WTC11 (cell line): ENCODE results near the gene RAMACL. TPM values are rescaled to one million over a fixed set of nuclear protein-coding genes. Genes with fewer than 3 reads are reported as not detected.

Source experiments
- ATAC-seq: fragments of 200-7000 bp; cut with Tn5 transposase; 2 replicates; pipeline ENCODE4 v1.10.0; 2021; ENCODE audit warnings: mild to moderate bottlenecking, moderate library complexity
- CTCF ChIA-PET: fragments of 300-600 bp; sonication (Branson Sonifier 250); formaldehyde crosslinking; loops from one replicate; lab custom pipeline; 2021; ENCODE audit warnings: antibody characterized with exemption; lab: Charles Lee
- POLR2A ChIA-PET: fragments of 350-600 bp; sonication (Branson Sonifier 250); formaldehyde crosslinking; loops from one replicate; lab custom pipeline; 2021; ENCODE audit warnings: antibody characterized with exemption; lab: Charles Lee
- DNase-seq: peaks from one replicate; pipeline ENCODE4 v3.0.0; 2021; ENCODE audit warnings: low spot score
- H3K27ac Mint-ChIP-seq: 2 replicates; pipeline ENCODE4 v1.8.0; 2021; ENCODE audit warnings: mixed read lengths
- H3K27me3 Mint-ChIP-seq: 2 replicates; pipeline ENCODE4 v1.8.0; 2021; ENCODE audit warnings: low read depth, mild to moderate bottlenecking, moderate library complexity, mixed read lengths
- H3K36me3 Mint-ChIP-seq: 2 replicates; pipeline ENCODE4 v1.8.0; 2021; ENCODE audit warnings: mixed read lengths
- H3K4me1 Mint-ChIP-seq: 2 replicates; pipeline ENCODE4 v1.8.0; 2022; ENCODE audit warnings: mixed read lengths
- H3K4me3 Mint-ChIP-seq: 2 replicates; pipeline ENCODE4 v1.8.0; 2021; ENCODE audit warnings: mild to moderate bottlenecking, moderate library complexity, mixed read lengths
- H3K9me3 Mint-ChIP-seq: 2 replicates; pipeline ENCODE4 v1.8.0; 2021; ENCODE audit warnings: mixed read lengths
- ATF1 ChIP-seq: sonication (generic); formaldehyde crosslinking; IDR thresholded peaks from 2 replicates; pipeline ENCODE4 v1.8.1; 2023; ENCODE audit warnings: mild to moderate bottlenecking, moderate library complexity, missing genetic modification reagents
- GABPB1 ChIP-seq: sonication (generic); formaldehyde crosslinking; IDR thresholded peaks from 2 replicates; pipeline ENCODE4 v1.8.1; 2023; ENCODE audit warnings: mild to moderate bottlenecking, missing genetic modification reagents
- NR2C2 ChIP-seq: sonication (generic); formaldehyde crosslinking; IDR thresholded peaks from 2 replicates; pipeline ENCODE4 v1.8.0; 2022; ENCODE audit warnings: mild to moderate bottlenecking, missing genetic modification reagents
- SMAD3 ChIP-seq: sonication (generic); formaldehyde crosslinking; IDR thresholded peaks from 2 replicates; pipeline ENCODE4 v1.8.0; 2022; ENCODE audit warnings: missing genetic modification reagents, mild to moderate bottlenecking, borderline replicate concordance
- SP1 ChIP-seq: sonication (generic); formaldehyde crosslinking; conservative IDR thresholded peaks from 2 replicates; pipeline ENCODE4 v1.8.1; 2022; ENCODE audit warnings: missing genetic modification reagents
- ZNF263 ChIP-seq: sonication (generic); formaldehyde crosslinking; IDR thresholded peaks from 2 replicates; pipeline ENCODE4 v1.8.1; 2022; ENCODE audit warnings: low read depth, mild to moderate bottlenecking, moderate library complexity, missing genetic modification reagents
- total RNA-seq: library from RNA; stranded (reverse); gene quantifications from 3 replicates; pipeline ENCODE4 v1.2.3, GENCODE V29; 2021
- TF ChIP-seq, protein P1 (sequence below): fragments of 250-450 bp; sonication (Bioruptor Pico); IDR thresholded peaks from 2 replicates; pipeline ENCODE4 v1.9.0; 2021; ENCODE audit warnings: mild to moderate bottlenecking, borderline replicate concordance
- TF ChIP-seq, protein P2 (sequence below): fragments of 250-450 bp; sonication (Bioruptor Pico); IDR thresholded peaks from 2 replicates; pipeline ENCODE4 v2.1.2; 2022; ENCODE audit warnings: mild to moderate bottlenecking, moderate library complexity
- TF ChIP-seq, protein P3 (sequence below): sonication (generic); formaldehyde crosslinking; IDR thresholded peaks from 2 replicates; pipeline ENCODE4 v1.8.1; 2023; ENCODE audit warnings: mild to moderate bottlenecking, missing genetic modification reagents
- TF ChIP-seq, protein P4 (sequence below): fragments of 250-450 bp; sonication (Bioruptor Pico); IDR thresholded peaks from 2 replicates; pipeline ENCODE4 v1.9.0; 2021; ENCODE audit warnings: mild to moderate bottlenecking
- TF ChIP-seq, protein P5 (sequence below): fragments of 250-450 bp; sonication (Bioruptor Pico); IDR thresholded peaks from 2 replicates; pipeline ENCODE4 v1.9.0; 2021; ENCODE audit warnings: mild to moderate bottlenecking
- TF ChIP-seq, protein P6 (sequence below): sonication (generic); formaldehyde crosslinking; IDR thresholded peaks from 2 replicates; pipeline ENCODE4 v1.8.1; 2022; ENCODE audit warnings: low read depth, missing genetic modification reagents, borderline replicate concordance
- TF ChIP-seq, protein P7 (sequence below): sonication (generic); formaldehyde crosslinking; IDR thresholded peaks from 2 replicates; pipeline ENCODE4 v1.8.0; 2022; ENCODE audit warnings: mild to moderate bottlenecking, missing genetic modification reagents
- TF ChIP-seq, protein P8 (sequence below): sonication (generic); formaldehyde crosslinking; IDR thresholded peaks from 2 replicates; pipeline ENCODE4 v1.8.1; 2022; ENCODE audit warnings: missing genetic modification reagents, borderline replicate concordance
- TF ChIP-seq, protein P9 (sequence below): sonication (generic); formaldehyde crosslinking; IDR thresholded peaks from 2 replicates; pipeline ENCODE4 v1.8.0; 2022; ENCODE audit warnings: missing genetic modification reagents
- TF ChIP-seq, protein P10 (sequence below): sonication (generic); formaldehyde crosslinking; conservative IDR thresholded peaks from 2 replicates; pipeline ENCODE4 v1.8.1; 2023; ENCODE audit warnings: mild to moderate bottlenecking, low read depth, missing genetic modification reagents, moderate library complexity

Gene RAMACL
- total RNA-seq, 1 experiment from 2014 or later = 0.79 TPM

DNA sequence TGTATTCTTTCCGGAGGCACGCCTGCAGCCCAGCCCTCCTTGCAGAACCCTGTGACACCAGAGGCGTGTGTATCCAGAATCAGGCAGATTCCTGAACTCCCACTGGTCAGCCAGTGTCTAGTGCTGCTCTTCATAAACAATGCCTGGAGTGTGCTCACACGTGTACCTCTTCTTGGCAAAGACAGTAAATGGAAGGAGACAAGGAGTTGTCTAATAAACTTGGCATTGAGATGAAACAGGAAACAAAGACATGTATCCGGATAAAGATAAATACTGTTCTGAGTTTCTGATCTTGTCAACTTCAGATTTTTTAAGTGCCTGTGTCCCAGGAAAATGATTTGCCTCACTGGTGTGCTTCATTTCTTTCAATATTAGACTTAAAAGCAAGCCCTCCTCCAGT is 38.9 kb upstream of the RAMACL start:
- peaks cover 40% of the 10 kb centered on the region for H3K27me3 Mint-ChIP-seq
- H3K9me3 Mint-ChIP-seq = no peaks in the 10 kb centered on the region
- peaks cover 63% of the 10 kb centered on the region for H3K4me1 Mint-ChIP-seq
- H3K4me3 Mint-ChIP-seq = peak overlapping the region; percentile 77
- H3K27ac Mint-ChIP-seq = no peak overlapping the region
- ChIA-PET POLR2A (no interaction called here), CTCF (no interaction called here)
- no peak for ATAC-seq
- DNase-seq = no peak
- H3K36me3 Mint-ChIP-seq = no peaks in the 10 kb centered on the region
- TF ChIP-seq, protein P1, sequence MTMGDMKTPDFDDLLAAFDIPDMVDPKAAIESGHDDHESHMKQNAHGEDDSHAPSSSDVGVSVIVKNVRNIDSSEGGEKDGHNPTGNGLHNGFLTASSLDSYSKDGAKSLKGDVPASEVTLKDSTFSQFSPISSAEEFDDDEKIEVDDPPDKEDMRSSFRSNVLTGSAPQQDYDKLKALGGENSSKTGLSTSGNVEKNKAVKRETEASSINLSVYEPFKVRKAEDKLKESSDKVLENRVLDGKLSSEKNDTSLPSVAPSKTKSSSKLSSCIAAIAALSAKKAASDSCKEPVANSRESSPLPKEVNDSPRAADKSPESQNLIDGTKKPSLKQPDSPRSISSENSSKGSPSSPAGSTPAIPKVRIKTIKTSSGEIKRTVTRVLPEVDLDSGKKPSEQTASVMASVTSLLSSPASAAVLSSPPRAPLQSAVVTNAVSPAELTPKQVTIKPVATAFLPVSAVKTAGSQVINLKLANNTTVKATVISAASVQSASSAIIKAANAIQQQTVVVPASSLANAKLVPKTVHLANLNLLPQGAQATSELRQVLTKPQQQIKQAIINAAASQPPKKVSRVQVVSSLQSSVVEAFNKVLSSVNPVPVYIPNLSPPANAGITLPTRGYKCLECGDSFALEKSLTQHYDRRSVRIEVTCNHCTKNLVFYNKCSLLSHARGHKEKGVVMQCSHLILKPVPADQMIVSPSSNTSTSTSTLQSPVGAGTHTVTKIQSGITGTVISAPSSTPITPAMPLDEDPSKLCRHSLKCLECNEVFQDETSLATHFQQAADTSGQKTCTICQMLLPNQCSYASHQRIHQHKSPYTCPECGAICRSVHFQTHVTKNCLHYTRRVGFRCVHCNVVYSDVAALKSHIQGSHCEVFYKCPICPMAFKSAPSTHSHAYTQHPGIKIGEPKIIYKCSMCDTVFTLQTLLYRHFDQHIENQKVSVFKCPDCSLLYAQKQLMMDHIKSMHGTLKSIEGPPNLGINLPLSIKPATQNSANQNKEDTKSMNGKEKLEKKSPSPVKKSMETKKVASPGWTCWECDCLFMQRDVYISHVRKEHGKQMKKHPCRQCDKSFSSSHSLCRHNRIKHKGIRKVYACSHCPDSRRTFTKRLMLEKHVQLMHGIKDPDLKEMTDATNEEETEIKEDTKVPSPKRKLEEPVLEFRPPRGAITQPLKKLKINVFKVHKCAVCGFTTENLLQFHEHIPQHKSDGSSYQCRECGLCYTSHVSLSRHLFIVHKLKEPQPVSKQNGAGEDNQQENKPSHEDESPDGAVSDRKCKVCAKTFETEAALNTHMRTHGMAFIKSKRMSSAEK (CRISPR knock-in tag) = no peak
- TF ChIP-seq, protein P2, sequence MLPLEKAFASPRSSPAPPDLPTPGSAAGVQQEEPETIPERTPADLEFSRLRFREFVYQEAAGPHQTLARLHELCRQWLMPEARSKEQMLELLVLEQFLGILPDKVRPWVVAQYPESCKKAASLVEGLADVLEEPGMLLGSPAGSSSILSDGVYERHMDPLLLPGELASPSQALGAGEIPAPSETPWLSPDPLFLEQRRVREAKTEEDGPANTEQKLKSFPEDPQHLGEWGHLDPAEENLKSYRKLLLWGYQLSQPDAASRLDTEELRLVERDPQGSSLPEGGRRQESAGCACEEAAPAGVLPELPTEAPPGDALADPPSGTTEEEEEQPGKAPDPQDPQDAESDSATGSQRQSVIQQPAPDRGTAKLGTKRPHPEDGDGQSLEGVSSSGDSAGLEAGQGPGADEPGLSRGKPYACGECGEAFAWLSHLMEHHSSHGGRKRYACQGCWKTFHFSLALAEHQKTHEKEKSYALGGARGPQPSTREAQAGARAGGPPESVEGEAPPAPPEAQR (CRISPR knock-in tag) = no peak
- TF ChIP-seq, protein P3, sequence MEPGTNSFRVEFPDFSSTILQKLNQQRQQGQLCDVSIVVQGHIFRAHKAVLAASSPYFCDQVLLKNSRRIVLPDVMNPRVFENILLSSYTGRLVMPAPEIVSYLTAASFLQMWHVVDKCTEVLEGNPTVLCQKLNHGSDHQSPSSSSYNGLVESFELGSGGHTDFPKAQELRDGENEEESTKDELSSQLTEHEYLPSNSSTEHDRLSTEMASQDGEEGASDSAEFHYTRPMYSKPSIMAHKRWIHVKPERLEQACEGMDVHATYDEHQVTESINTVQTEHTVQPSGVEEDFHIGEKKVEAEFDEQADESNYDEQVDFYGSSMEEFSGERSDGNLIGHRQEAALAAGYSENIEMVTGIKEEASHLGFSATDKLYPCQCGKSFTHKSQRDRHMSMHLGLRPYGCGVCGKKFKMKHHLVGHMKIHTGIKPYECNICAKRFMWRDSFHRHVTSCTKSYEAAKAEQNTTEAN (CRISPR knock-in tag) = no peak
- TF ChIP-seq NR2C2 (CRISPR knock-in tag) (no peak), SP1 (CRISPR knock-in tag) (no peak), ZNF263 (CRISPR knock-in tag) (no peak), ATF1 (CRISPR knock-in tag) (no peak), SMAD3 (CRISPR knock-in tag) (no peak), GABPB1 (CRISPR knock-in tag) (no peak)
- TF ChIP-seq, protein P4, sequence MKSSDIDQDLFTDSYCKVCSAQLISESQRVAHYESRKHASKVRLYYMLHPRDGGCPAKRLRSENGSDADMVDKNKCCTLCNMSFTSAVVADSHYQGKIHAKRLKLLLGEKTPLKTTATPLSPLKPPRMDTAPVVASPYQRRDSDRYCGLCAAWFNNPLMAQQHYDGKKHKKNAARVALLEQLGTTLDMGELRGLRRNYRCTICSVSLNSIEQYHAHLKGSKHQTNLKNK = no peak
- TF ChIP-seq, protein P5, sequence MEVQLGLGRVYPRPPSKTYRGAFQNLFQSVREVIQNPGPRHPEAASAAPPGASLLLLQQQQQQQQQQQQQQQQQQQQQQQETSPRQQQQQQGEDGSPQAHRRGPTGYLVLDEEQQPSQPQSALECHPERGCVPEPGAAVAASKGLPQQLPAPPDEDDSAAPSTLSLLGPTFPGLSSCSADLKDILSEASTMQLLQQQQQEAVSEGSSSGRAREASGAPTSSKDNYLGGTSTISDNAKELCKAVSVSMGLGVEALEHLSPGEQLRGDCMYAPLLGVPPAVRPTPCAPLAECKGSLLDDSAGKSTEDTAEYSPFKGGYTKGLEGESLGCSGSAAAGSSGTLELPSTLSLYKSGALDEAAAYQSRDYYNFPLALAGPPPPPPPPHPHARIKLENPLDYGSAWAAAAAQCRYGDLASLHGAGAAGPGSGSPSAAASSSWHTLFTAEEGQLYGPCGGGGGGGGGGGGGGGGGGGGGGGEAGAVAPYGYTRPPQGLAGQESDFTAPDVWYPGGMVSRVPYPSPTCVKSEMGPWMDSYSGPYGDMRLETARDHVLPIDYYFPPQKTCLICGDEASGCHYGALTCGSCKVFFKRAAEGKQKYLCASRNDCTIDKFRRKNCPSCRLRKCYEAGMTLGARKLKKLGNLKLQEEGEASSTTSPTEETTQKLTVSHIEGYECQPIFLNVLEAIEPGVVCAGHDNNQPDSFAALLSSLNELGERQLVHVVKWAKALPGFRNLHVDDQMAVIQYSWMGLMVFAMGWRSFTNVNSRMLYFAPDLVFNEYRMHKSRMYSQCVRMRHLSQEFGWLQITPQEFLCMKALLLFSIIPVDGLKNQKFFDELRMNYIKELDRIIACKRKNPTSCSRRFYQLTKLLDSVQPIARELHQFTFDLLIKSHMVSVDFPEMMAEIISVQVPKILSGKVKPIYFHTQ (CRISPR knock-in tag) = no peak
- TF ChIP-seq, protein P6, sequence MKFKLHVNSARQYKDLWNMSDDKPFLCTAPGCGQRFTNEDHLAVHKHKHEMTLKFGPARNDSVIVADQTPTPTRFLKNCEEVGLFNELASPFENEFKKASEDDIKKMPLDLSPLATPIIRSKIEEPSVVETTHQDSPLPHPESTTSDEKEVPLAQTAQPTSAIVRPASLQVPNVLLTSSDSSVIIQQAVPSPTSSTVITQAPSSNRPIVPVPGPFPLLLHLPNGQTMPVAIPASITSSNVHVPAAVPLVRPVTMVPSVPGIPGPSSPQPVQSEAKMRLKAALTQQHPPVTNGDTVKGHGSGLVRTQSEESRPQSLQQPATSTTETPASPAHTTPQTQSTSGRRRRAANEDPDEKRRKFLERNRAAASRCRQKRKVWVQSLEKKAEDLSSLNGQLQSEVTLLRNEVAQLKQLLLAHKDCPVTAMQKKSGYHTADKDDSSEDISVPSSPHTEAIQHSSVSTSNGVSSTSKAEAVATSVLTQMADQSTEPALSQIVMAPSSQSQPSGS = no peak
- TF ChIP-seq, protein P7, sequence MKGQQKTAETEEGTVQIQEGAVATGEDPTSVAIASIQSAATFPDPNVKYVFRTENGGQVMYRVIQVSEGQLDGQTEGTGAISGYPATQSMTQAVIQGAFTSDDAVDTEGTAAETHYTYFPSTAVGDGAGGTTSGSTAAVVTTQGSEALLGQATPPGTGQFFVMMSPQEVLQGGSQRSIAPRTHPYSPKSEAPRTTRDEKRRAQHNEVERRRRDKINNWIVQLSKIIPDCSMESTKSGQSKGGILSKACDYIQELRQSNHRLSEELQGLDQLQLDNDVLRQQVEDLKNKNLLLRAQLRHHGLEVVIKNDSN = no peak
- TF ChIP-seq, protein P8, sequence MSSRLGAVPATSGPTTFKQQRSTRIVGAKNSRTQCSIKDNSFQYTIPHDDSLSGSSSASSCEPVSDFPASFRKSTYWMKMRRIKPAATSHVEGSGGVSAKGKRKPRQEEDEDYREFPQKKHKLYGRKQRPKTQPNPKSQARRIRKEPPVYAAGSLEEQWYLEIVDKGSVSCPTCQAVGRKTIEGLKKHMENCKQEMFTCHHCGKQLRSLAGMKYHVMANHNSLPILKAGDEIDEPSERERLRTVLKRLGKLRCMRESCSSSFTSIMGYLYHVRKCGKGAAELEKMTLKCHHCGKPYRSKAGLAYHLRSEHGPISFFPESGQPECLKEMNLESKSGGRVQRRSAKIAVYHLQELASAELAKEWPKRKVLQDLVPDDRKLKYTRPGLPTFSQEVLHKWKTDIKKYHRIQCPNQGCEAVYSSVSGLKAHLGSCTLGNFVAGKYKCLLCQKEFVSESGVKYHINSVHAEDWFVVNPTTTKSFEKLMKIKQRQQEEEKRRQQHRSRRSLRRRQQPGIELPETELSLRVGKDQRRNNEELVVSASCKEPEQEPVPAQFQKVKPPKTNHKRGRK = no peak
- TF ChIP-seq, protein P9, sequence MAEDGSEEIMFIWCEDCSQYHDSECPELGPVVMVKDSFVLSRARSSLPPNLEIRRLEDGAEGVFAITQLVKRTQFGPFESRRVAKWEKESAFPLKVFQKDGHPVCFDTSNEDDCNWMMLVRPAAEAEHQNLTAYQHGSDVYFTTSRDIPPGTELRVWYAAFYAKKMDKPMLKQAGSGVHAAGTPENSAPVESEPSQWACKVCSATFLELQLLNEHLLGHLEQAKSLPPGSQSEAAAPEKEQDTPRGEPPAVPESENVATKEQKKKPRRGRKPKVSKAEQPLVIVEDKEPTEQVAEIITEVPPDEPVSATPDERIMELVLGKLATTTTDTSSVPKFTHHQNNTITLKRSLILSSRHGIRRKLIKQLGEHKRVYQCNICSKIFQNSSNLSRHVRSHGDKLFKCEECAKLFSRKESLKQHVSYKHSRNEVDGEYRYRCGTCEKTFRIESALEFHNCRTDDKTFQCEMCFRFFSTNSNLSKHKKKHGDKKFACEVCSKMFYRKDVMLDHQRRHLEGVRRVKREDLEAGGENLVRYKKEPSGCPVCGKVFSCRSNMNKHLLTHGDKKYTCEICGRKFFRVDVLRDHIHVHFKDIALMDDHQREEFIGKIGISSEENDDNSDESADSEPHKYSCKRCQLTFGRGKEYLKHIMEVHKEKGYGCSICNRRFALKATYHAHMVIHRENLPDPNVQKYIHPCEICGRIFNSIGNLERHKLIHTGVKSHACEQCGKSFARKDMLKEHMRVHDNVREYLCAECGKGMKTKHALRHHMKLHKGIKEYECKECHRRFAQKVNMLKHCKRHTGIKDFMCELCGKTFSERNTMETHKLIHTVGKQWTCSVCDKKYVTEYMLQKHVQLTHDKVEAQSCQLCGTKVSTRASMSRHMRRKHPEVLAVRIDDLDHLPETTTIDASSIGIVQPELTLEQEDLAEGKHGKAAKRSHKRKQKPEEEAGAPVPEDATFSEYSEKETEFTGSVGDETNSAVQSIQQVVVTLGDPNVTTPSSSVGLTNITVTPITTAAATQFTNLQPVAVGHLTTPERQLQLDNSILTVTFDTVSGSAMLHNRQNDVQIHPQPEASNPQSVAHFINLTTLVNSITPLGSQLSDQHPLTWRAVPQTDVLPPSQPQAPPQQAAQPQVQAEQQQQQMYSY (CRISPR knock-in tag) = no peak
- TF ChIP-seq, protein P10, sequence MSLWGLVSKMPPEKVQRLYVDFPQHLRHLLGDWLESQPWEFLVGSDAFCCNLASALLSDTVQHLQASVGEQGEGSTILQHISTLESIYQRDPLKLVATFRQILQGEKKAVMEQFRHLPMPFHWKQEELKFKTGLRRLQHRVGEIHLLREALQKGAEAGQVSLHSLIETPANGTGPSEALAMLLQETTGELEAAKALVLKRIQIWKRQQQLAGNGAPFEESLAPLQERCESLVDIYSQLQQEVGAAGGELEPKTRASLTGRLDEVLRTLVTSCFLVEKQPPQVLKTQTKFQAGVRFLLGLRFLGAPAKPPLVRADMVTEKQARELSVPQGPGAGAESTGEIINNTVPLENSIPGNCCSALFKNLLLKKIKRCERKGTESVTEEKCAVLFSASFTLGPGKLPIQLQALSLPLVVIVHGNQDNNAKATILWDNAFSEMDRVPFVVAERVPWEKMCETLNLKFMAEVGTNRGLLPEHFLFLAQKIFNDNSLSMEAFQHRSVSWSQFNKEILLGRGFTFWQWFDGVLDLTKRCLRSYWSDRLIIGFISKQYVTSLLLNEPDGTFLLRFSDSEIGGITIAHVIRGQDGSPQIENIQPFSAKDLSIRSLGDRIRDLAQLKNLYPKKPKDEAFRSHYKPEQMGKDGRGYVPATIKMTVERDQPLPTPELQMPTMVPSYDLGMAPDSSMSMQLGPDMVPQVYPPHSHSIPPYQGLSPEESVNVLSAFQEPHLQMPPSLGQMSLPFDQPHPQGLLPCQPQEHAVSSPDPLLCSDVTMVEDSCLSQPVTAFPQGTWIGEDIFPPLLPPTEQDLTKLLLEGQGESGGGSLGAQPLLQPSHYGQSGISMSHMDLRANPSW (CRISPR knock-in tag) = no peak
